WI38 (cell line): ENCODE results near the gene MYL9.

Experiments
- H3K4me3 ChIP-seq: 2 replicates; pipeline ENCODE4 v1.5.1; 2011; ENCODE audit warnings: low read depth, mild to moderate bottlenecking, control low read depth, low read length
- CTCF ChIP-seq: IDR thresholded peaks from 2 replicates; pipeline ENCODE4 v1.5.1; 2012; ENCODE audit warnings: low read depth, mild to moderate bottlenecking, control low read depth, low read length

The MYL9 gene

DNA sequence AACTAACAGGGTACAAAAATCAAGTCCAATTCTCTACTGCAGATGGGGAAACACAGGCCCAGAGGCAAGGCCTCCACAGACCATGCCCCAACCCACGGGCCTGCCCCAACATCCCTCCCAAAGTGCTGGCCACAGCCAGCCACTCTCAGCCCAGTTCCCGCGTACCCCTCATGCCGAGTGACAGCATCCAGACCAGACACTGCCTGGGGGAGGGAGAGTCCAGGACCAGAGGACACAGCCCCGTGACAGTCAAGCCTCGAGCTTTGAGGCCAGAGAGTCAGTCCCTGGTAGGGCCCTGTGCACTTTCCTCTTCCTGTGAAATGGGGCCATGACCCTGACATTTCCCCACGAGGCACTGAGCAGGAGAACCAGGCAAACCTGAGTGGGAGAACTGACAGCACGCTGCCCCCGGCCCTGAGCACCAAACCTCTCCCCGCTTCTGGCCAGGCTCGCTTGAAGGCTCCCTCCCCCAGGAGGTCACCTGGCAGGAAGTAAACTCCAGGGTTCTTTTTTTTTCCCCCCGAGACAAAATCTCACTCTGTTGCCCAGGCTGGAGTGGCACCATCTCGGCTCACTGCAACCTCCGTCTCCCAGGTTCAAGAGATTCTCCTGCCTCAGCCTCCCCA is 4.9 kb downstream of the MYL9 start:
- TF ChIP-seq CTCF = no peak
- H3K4me3 ChIP-seq = no peak overlapping the region

GRCh38 chr20:36547186-36548005 is 6.1 kb downstream of the MYL9 start:
- TF ChIP-seq CTCF = no peak
- no peak overlapping the region for H3K4me3 ChIP-seq

GRCh38 chr20:36548006-36548315 is 6.6 kb downstream of the MYL9 start:
- no peak for TF ChIP-seq CTCF
- H3K4me3 ChIP-seq = no peak overlapping the region

DNA sequence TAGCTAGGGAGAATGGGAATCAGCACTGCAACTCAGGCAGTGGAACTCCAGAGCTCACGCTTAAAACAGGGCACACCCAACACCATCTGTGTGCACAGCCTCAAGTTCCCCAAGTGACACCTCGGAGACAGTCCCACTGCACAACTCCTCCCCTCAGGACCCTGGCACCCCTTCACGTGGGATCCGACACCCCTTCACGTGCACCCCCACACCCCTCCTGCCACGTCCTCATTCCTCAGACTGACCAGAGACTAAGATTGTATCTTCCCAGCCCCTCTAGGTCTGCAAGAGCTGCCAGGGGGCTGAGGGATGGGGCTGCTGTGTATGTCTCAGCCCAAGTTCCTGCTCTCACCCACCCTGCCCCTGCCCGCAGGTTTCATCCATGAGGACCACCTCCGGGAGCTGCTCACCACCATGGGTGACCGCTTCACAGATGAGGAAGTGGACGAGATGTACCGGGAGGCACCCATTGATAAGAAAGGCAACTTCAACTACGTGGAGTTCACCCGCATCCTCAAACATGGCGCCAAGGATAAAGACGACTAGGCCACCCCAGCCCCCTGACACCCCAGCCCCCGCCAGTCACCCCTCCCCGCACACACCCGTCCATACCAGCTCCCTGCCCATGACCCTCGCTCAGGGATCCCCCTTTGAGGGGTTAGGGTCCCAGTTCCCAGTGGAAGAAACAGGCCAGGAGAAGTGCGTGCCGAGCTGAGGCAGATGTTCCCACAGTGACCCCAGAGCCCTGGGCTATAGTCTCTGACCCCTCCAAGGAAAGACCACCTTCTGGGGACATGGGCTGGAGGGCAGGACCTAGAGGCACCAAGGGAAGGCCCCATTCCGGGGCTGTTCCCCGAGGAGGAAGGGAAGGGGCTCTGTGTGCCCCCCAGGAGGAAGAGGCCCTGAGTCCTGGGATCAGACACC is 7.6 kb downstream of the MYL9 start:
- no peak overlapping the region for H3K4me3 ChIP-seq
- no peak for TF ChIP-seq CTCF

GRCh38 chr20:36549628-36549941 is 8.3 kb downstream of the MYL9 start:
- no peak for TF ChIP-seq CTCF
- H3K4me3 ChIP-seq = no peak overlapping the region

- no peak for TF ChIP-seq CTCF
- H3K4me3 ChIP-seq = no peak overlapping the region
These were observed 8.8 kb downstream of the MYL9 start for GRCh38 chr20:36549942-36550789.
